Fibroblast of skin of abdomen (primary cell): Measurements from ENCODE around the gene C1S. TPM values are rescaled to one million over a fixed set of nuclear protein-coding genes. Genes with fewer than 3 reads are reported as not detected.
A peak's percentile ranks its signal among the peaks of the same experiment; 100 is the strongest.
"Not testable (repeated sequence)": the region's sequence is repeated elsewhere in the genome, so short reads cannot be mapped to it uniquely, and the experiment has no call there.

Experiments
- DNase-seq: peaks from one replicate; pipeline ENCODE4 v3.0.0-alpha.2; 2013
- polyA plus RNA-seq, 2 experiments: library from polyadenylated mRNA; unstranded; fragments of 120-200 nt; gene quantifications; one replicate each; pipeline ENCODE4 v1.2.1, GENCODE V29; 2013; ENCODE audit not compliant: insufficient read length in 2 of 2

Gene C1S
- polyA plus RNA-seq (2013, experiment 1 of 2; ENCODE audit: insufficient read length): 163 TPM
- polyA plus RNA-seq (2013, experiment 2 of 2; ENCODE audit: insufficient read length): 157 TPM

DNA sequence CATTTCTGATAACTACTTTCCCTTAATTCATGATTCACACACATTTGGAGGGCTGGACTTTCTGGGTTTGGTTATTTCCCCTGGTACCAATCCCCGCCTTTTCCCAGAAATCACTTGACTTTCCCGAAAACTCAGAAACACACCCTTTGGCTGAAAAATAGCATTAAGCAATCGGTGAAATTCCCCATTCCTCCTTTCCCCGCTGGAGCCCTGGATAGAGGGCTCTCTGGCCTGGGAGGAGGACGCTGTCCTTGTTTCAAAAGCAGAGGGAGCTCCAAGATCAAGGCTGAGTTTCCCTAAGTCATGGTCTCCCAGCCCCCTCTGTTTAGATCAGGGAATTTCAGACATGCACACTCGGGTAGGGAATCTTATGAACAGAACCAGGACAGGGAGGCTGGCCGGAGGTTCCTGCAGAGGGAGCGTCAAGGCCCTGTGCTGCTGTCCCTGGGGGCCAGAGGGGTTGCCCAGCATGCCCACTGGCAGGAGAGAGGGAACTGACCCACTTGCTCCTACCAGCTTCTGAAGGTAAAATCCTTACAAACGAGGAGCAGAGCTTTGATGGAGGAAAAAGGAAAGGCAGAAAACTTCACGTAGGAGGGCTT lies at the start of gene C1S:
C1S (plus strand) TSS at position 366 of the 602 bp plus-strand sequence. CDS start 1,195 bp downstream, outside the sequence.
- DNase-seq: peak; percentile 98

GRCh38 chr12:7011398-7011797 lies 49.1 kb upstream of the C1S start:
- DNase-seq: not testable (repeated sequence)

- no peak for DNase-seq
Observed at GRCh38 chr12:7012024-7012607, 48.4 kb upstream of the C1S start.

DNA sequence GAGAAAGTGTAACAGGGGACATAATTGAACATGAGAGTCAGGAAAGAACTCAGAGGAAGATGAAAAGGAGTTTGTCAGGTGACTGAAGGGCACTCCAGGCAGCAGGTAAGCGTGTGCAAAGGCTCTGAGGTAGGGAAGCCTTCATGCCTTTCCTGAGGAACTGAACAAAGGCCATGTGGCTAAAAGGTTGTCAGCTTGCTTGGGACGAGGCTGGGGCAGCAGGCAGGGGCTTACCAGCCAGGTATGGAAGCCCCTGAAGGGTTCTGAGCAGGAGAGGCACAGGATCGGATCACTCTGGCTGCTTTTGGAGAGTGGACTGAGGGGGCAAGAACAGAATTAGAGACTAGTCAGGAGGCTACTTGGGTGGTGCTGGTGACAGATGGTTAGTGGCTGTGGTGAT lies 47.4 kb upstream of the C1S start:
- no peak for DNase-seq

GRCh38 chr12:7015555-7016370 lies 44.8 kb upstream of the C1S start:
- DNase-seq: no peak

GRCh38 chr12:7016958-7017571 lies 43.5 kb upstream of the C1S start:
- no peak for DNase-seq

DNA sequence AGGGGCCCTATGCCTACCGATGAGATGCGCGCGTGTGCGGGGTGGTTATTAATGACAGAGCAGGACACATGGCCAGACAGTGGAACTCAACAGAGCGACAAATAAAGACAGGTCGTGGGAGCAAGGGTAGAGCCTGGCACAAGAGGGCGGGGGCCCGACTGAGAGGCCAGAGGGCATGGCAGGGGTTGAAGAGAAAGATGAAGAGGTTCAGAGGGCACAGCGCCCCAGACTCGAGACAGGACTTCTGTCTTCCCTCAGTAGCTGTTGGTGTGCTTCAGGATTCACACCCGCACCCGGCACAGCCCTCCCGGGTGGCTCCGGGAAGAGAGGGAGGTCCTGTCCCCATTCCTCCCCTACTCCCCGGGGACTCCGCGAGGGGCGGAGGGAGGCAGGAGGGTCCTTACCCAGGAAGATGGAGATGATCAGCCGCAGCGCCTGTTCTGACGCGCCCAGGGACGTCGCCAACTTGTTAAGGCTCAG lies 42.6 kb upstream of the C1S start:
- DNase-seq: no peak

DNA sequence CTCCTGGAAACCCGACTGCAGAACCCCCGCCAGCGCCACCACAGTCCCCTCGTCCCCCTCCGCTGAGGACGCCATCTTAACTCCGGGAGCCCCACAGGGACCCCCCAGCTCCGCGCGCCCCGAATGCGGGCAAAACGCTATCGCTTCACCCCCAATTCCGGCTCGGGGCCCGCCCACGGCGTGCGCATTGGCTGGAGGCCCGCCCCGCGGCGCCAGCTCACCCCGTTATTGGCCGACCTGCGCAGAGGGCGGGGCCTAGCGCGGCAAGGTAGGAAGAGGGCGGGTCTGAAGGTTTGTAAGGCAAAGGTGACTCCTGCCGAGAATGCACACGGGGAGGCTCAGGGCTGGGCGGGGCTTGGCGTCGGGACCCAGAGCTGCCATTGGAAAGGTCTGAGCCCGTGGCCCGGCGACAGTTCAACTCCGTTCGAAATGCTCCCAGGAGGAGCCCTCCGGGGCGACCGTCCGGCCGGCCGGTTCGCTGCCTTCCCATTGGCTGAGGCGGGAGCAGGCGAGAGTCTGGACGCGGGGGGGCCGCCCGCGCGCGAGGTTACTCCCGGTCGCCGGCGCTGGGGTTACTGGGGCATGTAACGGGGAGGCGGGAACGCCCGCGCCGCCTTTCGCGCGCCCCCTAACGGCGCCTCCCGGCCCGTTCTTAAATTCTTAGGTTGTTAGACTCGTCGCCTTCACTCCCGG lies 42.0 kb upstream of the C1S start, which contains the start of gene LPCAT3:
LPCAT3 (minus strand) TSS at position 127 of the 693 bp plus-strand sequence; CDS start at position 75, 52 bp downstream.
- peak; percentile 94 for DNase-seq

DNA sequence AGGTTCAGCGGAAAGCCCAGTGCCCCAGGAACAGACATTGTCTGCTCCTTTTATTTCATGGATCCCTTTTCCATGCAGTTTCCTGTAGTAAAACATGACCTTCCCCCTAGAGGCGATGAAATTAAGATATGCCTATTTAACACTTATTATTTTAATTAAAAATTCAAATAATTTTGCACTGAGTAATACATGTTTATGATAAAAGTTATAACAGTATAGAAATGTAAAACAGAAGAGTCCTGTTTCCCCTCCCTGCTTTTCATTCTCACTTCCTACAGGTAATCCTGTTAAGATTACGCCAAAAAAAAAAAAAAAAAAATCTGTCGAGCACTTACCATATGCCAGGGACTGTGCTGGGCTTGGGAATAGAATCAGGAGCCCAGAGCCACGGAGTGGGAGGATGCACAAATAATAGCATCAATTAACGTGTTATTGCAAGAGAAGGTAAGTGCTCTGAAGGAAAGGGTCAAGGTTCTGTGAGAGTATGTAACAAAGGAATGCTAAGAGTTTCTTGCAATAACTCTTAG lies 41.4 kb upstream of the C1S start:
- no peak for DNase-seq

- no peak for DNase-seq
Observed at GRCh38 chr12:7021956-7022355, 38.6 kb upstream of the C1S start.

DNA sequence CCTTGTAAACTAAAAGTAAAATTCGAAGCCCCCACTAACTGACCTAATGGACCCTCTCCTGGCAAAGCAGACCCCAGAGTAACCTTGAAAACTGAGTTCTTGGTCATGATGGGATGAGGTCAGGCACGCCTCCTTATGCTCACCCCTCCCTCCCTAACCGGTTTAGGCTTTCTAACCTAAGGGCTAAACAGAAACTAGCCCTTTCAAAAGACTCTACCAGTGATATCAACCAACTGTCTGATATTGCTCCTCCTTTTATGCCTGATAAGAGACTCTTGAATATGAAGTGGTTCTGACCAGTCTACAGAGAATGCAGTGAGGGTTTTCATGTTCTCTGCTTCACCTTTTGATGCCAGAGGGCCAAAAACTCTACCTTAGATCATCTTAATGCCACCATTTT lies 37.4 kb upstream of the C1S start:
- no peak for DNase-seq

DNA sequence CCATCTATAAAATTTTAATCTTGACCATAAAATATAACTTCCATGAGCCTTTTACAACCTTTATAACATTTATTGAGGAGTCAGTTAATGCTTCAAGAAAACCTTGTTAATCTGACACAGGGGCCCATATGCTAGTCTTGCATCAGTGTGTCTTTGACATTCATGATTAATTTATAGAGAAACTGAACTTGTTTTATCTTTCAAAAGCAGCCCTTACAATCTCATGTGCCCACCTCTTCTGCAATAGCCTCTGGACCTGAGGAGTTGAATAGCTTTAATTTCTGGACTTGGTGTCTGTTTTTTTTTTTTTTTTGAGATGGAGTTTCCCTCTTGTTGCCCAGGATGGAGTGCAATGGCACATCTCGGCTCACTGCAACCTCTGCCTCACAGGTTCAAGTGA lies 33.7 kb upstream of the C1S start:
- DNase-seq: no peak

GRCh38 chr12:7031306-7031705 lies 29.2 kb upstream of the C1S start:
- DNase-seq: no peak

- no peak for DNase-seq
Observed at GRCh38 chr12:7032990-7033389, 27.5 kb upstream of the C1S start.

- no peak for DNase-seq
Observed at GRCh38 chr12:7034464-7034863, 26.1 kb upstream of the C1S start.

- no peak for DNase-seq
Observed at GRCh38 chr12:7035463-7035862, 25.1 kb upstream of the C1S start.

DNA sequence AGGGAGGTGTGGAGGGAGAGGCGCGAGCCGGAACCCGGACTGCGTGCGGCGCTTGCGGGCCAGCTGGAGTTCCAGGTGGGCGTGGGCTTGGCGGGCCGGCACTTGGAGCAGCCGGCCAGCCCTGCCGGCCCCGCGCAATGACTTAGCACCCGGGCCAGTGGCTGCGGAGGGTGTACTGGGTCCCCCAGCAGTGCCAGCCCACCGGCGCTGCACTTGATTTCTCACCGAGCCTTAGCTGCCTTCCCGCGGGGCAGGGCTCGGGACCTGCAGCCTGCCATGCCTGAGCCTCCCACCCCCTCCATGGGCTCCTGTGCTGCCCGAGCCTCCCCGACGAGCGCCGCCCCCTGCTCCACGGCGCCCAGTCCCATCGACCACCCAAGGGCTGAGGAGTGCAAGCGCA lies 23.1 kb upstream of the C1S start:
- not testable (repeated sequence) for DNase-seq

DNA sequence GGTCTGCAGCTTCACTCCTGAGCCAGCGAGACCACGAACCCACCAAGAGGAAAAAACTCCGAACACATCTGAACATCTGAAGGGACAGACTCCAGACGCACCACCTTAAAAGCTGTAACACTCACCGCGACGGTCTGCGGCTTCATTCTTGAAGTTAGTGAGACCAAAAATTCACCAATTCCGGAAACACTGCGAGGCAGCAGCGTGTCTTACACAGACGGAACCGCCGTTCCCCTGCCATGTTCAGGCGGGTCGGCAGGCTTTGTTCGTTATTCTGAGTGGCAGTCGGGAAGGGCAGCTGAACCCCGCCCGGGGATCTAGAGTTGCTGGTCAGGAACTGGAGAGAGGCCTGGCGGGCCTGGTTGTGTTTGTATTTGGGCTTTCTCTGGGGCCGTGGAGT lies 21.9 kb upstream of the C1S start:
- DNase-seq: no peak

DNA sequence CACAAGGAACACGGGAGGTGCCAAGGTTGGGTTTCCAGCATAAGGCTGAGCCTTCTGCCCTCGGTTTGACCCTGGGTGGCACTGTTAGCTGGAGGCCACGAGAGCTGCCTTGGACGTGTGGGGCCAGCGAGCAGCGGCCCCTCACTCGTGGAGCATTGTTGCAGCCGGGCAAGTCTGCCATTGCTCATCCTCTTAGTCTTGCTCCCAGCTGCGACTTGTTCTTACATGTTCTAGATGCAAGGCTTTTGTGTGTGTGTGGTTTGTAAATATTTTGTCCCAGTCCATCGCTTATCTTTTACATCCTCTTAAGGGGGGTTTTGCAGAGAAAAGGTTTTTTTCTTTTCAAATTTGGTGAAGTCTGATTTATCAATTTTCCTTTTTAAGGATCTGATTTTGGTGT lies 21.1 kb upstream of the C1S start:
- no peak for DNase-seq

GRCh38 chr12:7042842-7043241 lies 17.7 kb upstream of the C1S start:
- DNase-seq: peak; percentile 26

DNA sequence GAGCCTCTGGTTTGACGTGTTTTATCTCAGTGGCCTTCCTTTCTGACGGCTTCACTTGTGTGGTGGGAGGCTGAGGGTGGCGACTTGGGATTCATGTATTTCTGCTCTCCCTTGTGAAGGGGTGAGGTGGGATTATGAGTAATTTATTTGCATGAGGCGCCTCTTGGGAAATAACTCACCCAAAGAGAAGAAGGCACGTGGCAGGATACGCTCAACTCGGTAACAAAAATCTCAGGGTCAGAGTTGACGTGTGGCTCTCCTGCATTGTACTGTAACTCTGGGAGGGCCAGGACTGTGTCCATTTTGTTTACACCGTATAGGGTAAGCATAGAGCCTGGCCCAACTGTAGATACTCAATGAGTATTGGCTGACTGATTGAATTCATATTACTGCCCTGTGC lies 14.6 kb upstream of the C1S start:
- DNase-seq: no peak
